Right renal pelvis (tissue), 4 donors: ENCODE data around the gene LCTL. TPM values are rescaled to one million over a fixed set of nuclear protein-coding genes. Genes with fewer than 3 reads are reported as not detected.
"Not testable (repeated sequence)": the region's sequence is repeated elsewhere in the genome, so short reads cannot be mapped to it uniquely, and the experiment has no call there.

ENCODE experiments used
- DNase-seq, 4 donors: peaks; one replicate each; pipeline ENCODE4 v3.0.0-alpha.2; 2013; ENCODE audit warnings: low read depth in 4 of 4, low spot score in 3 of 4, missing footprints in 1 of 4
- polyA plus RNA-seq, 4 donors: library from polyadenylated mRNA; unstranded; fragments of 120-200 nt; gene quantifications; one replicate each; pipeline ENCODE4 v1.2.1, GENCODE V29; 2013; ENCODE audit not compliant: insufficient read length in 4 of 4

LCTL gene
- polyA plus RNA-seq, 4 donors = 0.10 to 0.29 (median 0.20) TPM

DNA sequence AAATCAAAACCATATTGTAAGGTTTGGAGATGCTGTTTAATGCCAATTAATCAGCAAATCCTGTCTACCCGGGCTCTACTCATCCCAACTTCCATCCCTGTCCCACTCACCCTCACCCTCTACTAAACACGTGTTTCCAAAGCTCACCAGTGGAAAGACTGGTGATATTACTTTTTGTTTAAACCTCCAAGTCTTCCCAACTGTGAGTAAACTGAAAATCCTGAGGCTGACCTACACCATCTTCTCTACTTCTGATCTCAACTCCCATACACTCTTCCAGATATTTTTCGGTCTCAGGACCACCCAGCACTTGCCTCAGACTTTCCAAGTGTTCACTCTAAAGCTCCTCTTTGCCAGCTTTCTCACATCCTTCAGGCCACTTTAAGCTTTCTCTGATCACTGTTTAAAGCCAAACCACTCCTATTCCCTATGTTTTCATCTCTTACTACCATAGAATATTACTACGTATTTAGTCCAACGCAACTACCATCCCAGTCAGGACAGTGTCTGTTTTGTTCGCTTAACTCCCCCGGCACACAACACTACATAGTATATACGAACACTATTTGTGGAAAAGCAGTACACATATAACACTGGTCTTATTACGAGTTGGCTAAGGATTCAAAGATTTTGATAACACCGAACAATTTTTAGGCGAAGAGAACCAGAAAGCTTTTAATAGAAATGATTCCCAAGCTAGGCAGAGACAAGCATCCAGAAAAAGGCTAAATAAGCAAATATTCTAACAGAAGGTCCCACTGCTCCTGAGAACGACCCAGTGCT is 61.8 kb downstream of the LCTL start:
- DNase-seq = no peak

DNA sequence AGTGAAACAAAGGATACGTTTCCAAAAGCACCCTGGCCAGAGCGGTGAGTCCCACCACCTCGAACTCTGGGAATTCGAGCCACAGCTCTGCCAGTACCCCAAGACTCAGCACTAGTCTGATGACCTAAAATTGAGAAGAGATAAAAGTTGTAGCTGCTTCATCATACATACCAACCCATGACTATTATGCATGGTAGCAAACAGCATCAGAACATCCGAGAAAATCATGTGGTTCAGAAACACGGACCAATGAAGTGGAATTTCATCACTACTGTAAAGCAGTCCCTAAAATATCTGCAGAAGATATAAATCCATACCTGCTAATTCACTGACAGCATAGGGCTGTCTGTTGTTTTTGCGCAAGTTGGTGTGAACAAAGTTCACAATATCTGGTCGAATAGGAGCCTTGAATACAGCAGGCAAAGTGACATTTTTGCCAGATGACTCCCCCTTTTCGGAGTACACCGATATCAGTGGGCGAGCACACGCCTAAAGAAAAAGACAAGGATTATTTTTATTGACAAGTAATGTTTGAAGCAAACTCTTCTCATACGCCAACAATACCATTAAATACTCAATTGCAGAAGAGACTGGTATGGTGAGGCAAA is 62.7 kb downstream of the LCTL start:
- not testable (repeated sequence) for DNase-seq

DNA sequence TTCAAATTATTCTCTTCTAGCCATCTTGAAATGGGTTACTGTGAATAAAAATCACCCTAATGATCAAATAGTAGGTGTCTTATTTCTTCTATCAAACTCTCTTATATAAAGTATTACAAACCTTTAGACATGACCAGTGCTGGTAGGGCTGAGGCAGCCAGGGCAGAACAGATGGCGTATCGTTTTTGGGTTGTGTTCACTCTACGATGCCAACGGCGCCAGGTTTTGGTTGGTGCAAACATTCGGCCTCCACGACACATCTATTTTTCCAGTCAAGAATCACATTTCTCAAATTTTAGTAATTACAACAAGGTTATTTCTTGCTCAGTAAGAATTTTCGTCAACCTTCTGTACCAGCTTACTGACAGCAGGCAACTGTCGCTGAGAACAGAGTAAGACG is 63.3 kb downstream of the LCTL start:
- no peak for DNase-seq

DNA sequence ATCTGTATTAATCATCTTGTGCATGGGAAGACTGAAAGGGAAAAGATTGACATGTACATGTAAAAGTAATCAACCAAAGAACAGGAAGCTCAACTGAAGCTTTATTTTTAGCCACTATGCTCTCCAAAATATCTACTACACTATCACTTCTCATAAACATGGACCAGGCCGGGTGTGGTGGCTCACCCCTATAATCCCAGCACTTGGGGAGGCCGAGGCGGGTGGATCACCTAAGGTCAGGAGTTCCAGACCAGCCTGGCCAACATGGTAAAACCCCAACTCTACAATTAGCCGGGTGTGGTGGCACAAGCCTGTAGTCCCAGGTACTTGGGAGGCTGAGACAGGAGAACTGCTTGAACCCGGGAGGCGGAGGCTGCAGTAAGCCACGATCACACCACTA is 65.5 kb downstream of the LCTL start:
- not testable (repeated sequence) for DNase-seq

DNA sequence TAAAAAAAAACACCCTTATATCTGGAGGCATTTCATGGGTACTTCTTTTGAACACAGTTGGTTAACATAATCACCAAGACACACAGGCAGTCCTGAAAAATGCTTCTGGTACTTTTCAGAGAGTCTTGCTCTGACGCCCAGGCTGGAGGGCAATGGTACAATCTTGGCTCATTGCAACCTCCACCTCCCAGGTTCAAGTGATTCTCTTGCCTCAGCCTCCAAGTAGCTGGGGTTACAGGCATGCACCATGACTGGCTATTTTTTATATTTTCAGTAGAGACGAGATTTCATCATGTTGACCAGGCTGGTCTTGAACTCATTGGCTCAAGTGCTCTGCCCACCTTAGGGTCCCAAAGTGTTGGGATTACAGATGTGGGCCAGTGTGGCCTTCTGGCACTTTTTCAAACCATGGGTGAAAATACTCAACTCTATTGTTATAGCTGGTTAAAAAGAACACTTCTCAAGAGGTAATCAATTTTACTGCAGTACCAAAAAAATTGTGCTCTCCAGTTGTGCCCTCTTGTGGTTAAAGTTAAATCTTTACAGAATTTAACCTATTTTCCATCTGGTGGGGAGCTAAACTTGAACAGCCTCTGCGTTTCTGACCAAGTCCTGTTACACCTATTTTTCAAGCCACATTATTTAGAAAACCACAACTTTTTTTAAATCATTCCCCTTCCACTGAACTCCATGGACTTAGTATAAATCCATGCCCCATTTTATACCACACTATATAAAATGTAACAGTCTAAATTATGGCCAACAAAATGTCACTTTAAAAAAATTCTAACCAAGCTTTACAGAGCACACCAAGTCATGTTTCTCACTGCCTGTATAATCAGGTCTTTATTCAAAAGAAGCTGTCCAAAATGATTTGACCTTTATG is 67.1 kb downstream of the LCTL start:
- no peak for DNase-seq

Other genes with a start within 250 kb of the LCTL start
- 10 to 100 TPM; 13.8 to 24.9 (median 17.2) TPM for gene TIPIN, start 209.3 kb downstream of the LCTL start, polyA plus RNA-seq
- 10 to 100 TPM; 52.8 to 57.0 (median 56.6) TPM for gene MAP2K1, start 179.1 kb downstream of the LCTL start, polyA plus RNA-seq
- 10 to 100 TPM; 34.9 to 44.7 (median 40.9) TPM for gene SNAPC5, start 68.2 kb downstream of the LCTL start, polyA plus RNA-seq
- 1,000 to 10,000 TPM; 3,490 to 3,817 (median 3,726) TPM for gene RPL4, start 61.1 kb downstream of the LCTL start, polyA plus RNA-seq
- gene ZWILCH, start 60.7 kb downstream of the LCTL start, polyA plus RNA-seq = 10 to 100 TPM; 22.9 to 28.1 (median 25.7) TPM
- 10 to 100 TPM; 27.9 to 45.7 (median 31.4) TPM for gene SMAD6, start 136.2 kb upstream of the LCTL start, polyA plus RNA-seq